HEK293 (cell line): Measurements from ENCODE around the gene HECTD2.

Experiments
- KLF9 ChIP-seq: fragments of 450-650 bp; formaldehyde crosslinking; IDR thresholded peaks from 2 replicates; pipeline ENCODE4 v1.5.1; 2016; ENCODE audit warnings: missing biosample characterization, missing genetic modification characterization, low read depth
- ZNF626 ChIP-seq: fragments of 450-650 bp; sonication (Bioruptor Pico); formaldehyde crosslinking; IDR thresholded peaks from 2 replicates; pipeline ENCODE4 v1.5.1; 2018; ENCODE audit warnings: missing biosample characterization, missing genetic modification characterization, inconsistent platforms
- TF ChIP-seq, protein P1 (sequence below): fragments of 450-650 bp; formaldehyde crosslinking; IDR thresholded peaks from 2 replicates; pipeline ENCODE4 v1.5.1; 2016; ENCODE audit warnings: missing biosample characterization, missing genetic modification characterization
- TF ChIP-seq, protein P2 (sequence below): fragments of 450-650 bp; formaldehyde crosslinking; IDR thresholded peaks from 2 replicates; pipeline ENCODE4 v1.5.1; 2016; ENCODE audit warnings: missing biosample characterization, missing genetic modification characterization
- TF ChIP-seq, protein P3 (sequence below): fragments of 450-650 bp; formaldehyde crosslinking; IDR thresholded peaks from 2 replicates; pipeline ENCODE4 v1.5.1; 2016; ENCODE audit warnings: missing biosample characterization, missing genetic modification characterization
- TF ChIP-seq, protein P4 (sequence below): fragments of 450-650 bp; formaldehyde crosslinking; IDR thresholded peaks from 2 replicates; pipeline ENCODE4 v1.5.1; 2016; ENCODE audit warnings: missing biosample characterization, missing genetic modification characterization

DNA sequence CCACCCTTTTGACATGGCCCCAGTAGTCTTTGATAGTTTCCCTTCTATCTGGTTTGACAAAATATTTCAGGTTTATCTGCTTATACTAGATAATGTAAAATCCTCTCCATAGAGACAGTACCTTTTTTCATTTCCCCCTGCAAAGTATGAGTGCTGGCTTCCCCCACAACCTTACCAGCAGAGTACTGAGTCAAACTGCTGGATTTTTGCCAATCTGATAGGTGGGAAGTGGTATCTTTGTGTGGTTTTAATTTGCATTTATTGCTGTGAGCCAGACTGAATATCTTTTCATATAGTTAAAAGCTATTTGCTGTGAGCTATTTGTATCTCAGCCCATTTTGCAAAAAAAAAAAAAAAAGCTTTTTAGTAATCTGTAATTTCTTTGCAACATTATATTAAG is 32.1 kb upstream of the HECTD2 start:
- TF ChIP-seq, protein P1, sequence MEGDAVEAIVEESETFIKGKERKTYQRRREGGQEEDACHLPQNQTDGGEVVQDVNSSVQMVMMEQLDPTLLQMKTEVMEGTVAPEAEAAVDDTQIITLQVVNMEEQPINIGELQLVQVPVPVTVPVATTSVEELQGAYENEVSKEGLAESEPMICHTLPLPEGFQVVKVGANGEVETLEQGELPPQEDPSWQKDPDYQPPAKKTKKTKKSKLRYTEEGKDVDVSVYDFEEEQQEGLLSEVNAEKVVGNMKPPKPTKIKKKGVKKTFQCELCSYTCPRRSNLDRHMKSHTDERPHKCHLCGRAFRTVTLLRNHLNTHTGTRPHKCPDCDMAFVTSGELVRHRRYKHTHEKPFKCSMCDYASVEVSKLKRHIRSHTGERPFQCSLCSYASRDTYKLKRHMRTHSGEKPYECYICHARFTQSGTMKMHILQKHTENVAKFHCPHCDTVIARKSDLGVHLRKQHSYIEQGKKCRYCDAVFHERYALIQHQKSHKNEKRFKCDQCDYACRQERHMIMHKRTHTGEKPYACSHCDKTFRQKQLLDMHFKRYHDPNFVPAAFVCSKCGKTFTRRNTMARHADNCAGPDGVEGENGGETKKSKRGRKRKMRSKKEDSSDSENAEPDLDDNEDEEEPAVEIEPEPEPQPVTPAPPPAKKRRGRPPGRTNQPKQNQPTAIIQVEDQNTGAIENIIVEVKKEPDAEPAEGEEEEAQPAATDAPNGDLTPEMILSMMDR (tag by site-specific recombination), result no peak
- TF ChIP-seq, protein P2, sequence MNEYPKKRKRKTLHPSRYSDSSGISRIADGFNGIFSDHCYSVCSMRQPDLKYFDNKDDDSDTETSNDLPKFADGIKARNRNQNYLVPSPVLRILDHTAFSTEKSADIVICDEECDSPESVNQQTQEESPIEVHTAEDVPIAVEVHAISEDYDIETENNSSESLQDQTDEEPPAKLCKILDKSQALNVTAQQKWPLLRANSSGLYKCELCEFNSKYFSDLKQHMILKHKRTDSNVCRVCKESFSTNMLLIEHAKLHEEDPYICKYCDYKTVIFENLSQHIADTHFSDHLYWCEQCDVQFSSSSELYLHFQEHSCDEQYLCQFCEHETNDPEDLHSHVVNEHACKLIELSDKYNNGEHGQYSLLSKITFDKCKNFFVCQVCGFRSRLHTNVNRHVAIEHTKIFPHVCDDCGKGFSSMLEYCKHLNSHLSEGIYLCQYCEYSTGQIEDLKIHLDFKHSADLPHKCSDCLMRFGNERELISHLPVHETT, result no peak
- TF ChIP-seq, protein P3, sequence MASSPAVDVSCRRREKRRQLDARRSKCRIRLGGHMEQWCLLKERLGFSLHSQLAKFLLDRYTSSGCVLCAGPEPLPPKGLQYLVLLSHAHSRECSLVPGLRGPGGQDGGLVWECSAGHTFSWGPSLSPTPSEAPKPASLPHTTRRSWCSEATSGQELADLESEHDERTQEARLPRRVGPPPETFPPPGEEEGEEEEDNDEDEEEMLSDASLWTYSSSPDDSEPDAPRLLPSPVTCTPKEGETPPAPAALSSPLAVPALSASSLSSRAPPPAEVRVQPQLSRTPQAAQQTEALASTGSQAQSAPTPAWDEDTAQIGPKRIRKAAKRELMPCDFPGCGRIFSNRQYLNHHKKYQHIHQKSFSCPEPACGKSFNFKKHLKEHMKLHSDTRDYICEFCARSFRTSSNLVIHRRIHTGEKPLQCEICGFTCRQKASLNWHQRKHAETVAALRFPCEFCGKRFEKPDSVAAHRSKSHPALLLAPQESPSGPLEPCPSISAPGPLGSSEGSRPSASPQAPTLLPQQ (tag by site-specific recombination), result no peak
- TF ChIP-seq ZNF626 (tag by site-specific recombination), result no peak
- TF ChIP-seq KLF9 (tag by site-specific recombination), result no peak
- TF ChIP-seq, protein P4, sequence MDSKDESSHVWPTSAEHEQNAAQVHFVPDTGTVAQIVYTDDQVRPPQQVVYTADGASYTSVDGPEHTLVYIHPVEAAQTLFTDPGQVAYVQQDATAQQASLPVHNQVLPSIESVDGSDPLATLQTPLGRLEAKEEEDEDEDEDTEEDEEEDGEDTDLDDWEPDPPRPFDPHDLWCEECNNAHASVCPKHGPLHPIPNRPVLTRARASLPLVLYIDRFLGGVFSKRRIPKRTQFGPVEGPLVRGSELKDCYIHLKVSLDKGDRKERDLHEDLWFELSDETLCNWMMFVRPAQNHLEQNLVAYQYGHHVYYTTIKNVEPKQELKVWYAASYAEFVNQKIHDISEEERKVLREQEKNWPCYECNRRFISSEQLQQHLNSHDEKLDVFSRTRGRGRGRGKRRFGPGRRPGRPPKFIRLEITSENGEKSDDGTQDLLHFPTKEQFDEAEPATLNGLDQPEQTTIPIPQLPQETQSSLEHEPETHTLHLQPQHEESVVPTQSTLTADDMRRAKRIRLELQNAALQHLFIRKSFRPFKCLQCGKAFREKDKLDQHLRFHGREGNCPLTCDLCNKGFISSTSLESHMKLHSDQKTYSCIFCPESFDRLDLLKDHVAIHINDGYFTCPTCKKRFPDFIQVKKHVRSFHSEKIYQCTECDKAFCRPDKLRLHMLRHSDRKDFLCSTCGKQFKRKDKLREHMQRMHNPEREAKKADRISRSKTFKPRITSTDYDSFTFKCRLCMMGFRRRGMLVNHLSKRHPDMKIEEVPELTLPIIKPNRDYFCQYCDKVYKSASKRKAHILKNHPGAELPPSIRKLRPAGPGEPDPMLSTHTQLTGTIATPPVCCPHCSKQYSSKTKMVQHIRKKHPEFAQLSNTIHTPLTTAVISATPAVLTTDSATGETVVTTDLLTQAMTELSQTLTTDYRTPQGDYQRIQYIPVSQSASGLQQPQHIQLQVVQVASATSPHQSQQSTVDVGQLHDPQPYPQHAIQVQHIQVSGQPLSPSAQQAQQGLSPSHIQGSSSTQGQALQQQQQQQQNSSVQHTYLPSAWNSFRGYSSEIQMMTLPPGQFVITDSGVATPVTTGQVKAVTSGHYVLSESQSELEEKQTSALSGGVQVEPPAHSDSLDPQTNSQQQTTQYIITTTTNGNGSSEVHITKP, result peak; percentile 18; the same call in 1 of the 2 replicates
